ENCODE data around the gene PIK3C2G. TPM values are rescaled to one million over a fixed set of nuclear protein-coding genes. Genes with fewer than 3 reads are reported as not detected.

Gene PIK3C2G
- total RNA-seq, 1 donor from 2014 or later, result 26.0 TPM

DNA sequence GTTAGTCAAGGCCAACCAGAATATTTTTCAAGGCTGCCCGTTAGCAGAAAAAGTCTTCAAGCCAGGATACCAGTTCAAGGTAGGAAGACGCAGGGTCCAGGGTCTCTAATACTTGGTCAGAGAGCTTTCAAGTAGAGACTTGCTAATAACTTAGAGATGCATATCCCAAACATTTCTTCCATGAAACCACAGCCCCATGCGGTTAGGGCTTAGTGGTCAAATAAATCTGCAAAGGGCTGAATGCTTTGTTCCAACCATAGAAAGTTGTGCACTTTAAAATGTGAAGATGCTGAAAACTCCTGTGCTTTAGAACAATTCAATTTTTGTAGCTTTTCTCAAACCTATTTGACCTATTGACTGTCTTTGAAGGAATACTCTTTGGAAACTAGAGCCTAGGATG is 208.9 kb downstream of the PIK3C2G start:
- H3K36me3 Mint-ChIP-seq (ENCODE audit: insufficient read depth), result no peaks in the 10 kb centered on the region
- no peak for TF ChIP-seq CTCF (IDR thresholded peaks at IDR 0.05; ENCODE audit: unreplicated experiment)
- peaks cover 33% of the 10 kb centered on the region for H3K4me1 Mint-ChIP-seq (ENCODE audit: low read depth)
- H3K27ac Mint-ChIP-seq, result no peak overlapping the region
- no peaks in the 10 kb centered on the region for H3K9me3 Mint-ChIP-seq (ENCODE audit: low read depth)
- no peak for DNase-seq (ENCODE audit: low spot score, unreplicated experiment)
- no peaks in the 10 kb centered on the region for H3K27me3 Mint-ChIP-seq
- H3K4me3 Mint-ChIP-seq (ENCODE audit: low read depth), result no peak overlapping the region

- Mint-ChIP-seq H3K4me3 (ENCODE audit: low read depth) (no peak overlapping the region), H3K9me3 (ENCODE audit: low read depth) (no peaks in the 10 kb centered on the region), H3K4me1 (ENCODE audit: low read depth) (peaks cover 21% of the 10 kb centered on the region), H3K27ac (no peak overlapping the region), H3K36me3 (ENCODE audit: insufficient read depth) (no peaks in the 10 kb centered on the region), H3K27me3 (no peaks in the 10 kb centered on the region)
- no peak for TF ChIP-seq CTCF (IDR thresholded peaks at IDR 0.05; ENCODE audit: unreplicated experiment)
- no peak for DNase-seq (ENCODE audit: low spot score, unreplicated experiment)
These were observed 211.0 kb downstream of the PIK3C2G start for GRCh38 chr12:18472304-18472703.

DNA sequence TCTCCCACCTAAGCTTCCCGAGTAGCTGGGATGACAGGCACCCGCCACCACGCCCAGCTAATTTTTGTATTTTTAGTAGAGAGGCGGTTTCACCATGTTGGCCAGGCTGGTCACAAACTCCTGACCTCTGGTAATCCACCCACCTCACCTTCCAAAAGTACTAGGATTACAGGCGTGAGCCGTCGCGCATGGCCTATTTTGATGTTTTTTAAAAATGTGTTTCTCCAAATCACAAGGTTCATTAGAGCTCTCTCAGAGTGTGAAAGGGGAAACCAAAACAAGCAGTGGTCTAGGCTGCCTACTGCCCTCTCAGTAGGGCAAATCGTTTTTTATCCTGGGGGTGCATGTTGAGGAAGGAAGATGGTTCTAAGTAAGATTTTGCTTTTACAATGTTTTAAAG is 211.5 kb downstream of the PIK3C2G start:
- H3K4me1 Mint-ChIP-seq (ENCODE audit: low read depth), result peaks cover 18% of the 10 kb centered on the region
- H3K36me3 Mint-ChIP-seq (ENCODE audit: insufficient read depth), result no peaks in the 10 kb centered on the region
- no peak overlapping the region for H3K4me3 Mint-ChIP-seq (ENCODE audit: low read depth)
- peak overlapping the region; percentile 1 for H3K27ac Mint-ChIP-seq
- no peak for TF ChIP-seq CTCF (IDR thresholded peaks at IDR 0.05; ENCODE audit: unreplicated experiment)
- H3K9me3 Mint-ChIP-seq (ENCODE audit: low read depth), result no peaks in the 10 kb centered on the region
- no peaks in the 10 kb centered on the region for H3K27me3 Mint-ChIP-seq
- no peak for DNase-seq (ENCODE audit: low spot score, unreplicated experiment)

GRCh38 chr12:18476861-18477260 is 215.5 kb downstream of the PIK3C2G start:
- peaks cover 4% of the 10 kb centered on the region for H3K27me3 Mint-ChIP-seq
- no peak for TF ChIP-seq CTCF (IDR thresholded peaks at IDR 0.05; ENCODE audit: unreplicated experiment)
- no peak overlapping the region for H3K4me3 Mint-ChIP-seq (ENCODE audit: low read depth)
- no peaks in the 10 kb centered on the region for H3K36me3 Mint-ChIP-seq (ENCODE audit: insufficient read depth)
- no peaks in the 10 kb centered on the region for H3K9me3 Mint-ChIP-seq (ENCODE audit: low read depth)
- no peak for DNase-seq (ENCODE audit: low spot score, unreplicated experiment)
- no peak overlapping the region for H3K27ac Mint-ChIP-seq
- peaks cover 10% of the 10 kb centered on the region for H3K4me1 Mint-ChIP-seq (ENCODE audit: low read depth)

DNA sequence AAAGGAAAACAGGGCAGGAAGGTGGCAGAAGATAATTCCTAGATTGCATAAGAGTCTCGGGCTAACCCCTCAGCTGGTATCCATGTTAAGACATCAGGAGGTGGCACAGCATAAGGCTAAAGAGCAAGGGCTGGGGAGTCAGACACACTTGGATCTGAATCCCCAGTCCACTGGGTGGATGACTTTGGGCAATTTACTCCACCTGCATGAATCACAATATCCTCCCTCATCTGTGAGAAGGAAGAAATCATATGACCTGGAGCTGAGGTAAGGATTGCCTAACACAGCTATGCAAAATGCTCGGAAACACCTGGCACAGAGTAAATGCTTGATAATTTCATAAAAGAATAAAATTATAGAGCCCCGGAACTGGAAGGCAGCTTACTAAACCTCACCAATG is 217.9 kb downstream of the PIK3C2G start:
- DNase-seq (ENCODE audit: low spot score, unreplicated experiment), result no peak
- peaks cover 13% of the 10 kb centered on the region for H3K4me1 Mint-ChIP-seq (ENCODE audit: low read depth)
- H3K9me3 Mint-ChIP-seq (ENCODE audit: low read depth), result no peaks in the 10 kb centered on the region
- no peaks in the 10 kb centered on the region for H3K36me3 Mint-ChIP-seq (ENCODE audit: insufficient read depth)
- no peak for TF ChIP-seq CTCF (IDR thresholded peaks at IDR 0.05; ENCODE audit: unreplicated experiment)
- H3K27me3 Mint-ChIP-seq, result peaks cover 4% of the 10 kb centered on the region
- no peak overlapping the region for H3K4me3 Mint-ChIP-seq (ENCODE audit: low read depth)
- H3K27ac Mint-ChIP-seq, result no peak overlapping the region
